Measurements from ENCODE around the gene FARS2. TPM values are rescaled to one million over a fixed set of nuclear protein-coding genes. Genes with fewer than 3 reads are reported as not detected.

The FARS2 gene
- total and polyA plus RNA-seq, 2 donors (not counting 1 experiment from before 2014, with no cell fraction given) = 11.0 to 18.5 TPM

- no peak for TF ChIP-seq EZH2 (IDR thresholded peaks at IDR 0.05; ENCODE audit: low read length, missing control alignments)
- TF ChIP-seq CTCF (conservative IDR thresholded peaks at IDR 0.05 in 1 of 2, IDR thresholded peaks at IDR 0.05 in 1 of 2; ENCODE audit: low read depth in 1 of 2, low read length in 2 of 2) = no peak
- no peaks in the 10 kb centered on the region for H3K27me3 ChIP-seq (ENCODE audit: control insufficient read depth, insufficient read depth, low read length)
- no peaks in the 10 kb centered on the region for H3K79me2 ChIP-seq (ENCODE audit: control insufficient read depth, insufficient read depth, low read length)
- H3K9ac ChIP-seq (ENCODE audit: insufficient read depth, low read length) = no peak overlapping the region
- no peaks in the 10 kb centered on the region for H3K36me3 ChIP-seq (ENCODE audit: control insufficient read depth, insufficient read depth, low read length)
- no peaks in the 10 kb centered on the region for H3K9me3 ChIP-seq (ENCODE audit: control insufficient read depth, insufficient read depth, low read depth, low read length)
- H2AFZ ChIP-seq (ENCODE audit: low read length) = no peak overlapping the region
- no peak overlapping the region for H3K4me2 ChIP-seq (ENCODE audit: extremely low read depth, insufficient read depth, low read length)
- H4K20me1 ChIP-seq (ENCODE audit: control insufficient read depth, extremely low read depth, insufficient read depth, low read length) = no peaks in the 10 kb centered on the region
- H3K4me1 ChIP-seq (ENCODE audit: control insufficient read depth, extremely low read depth, insufficient read depth, low read length) = no peaks in the 10 kb centered on the region
- no peak overlapping the region for H3K4me3 ChIP-seq (replicated peaks in 1 of 4; ENCODE audit: control extremely low read depth in 1 of 4, insufficient read depth in 1 of 4, low read depth in 3 of 4, low read length in 4 of 4)
- H3K27ac ChIP-seq (ENCODE audit: insufficient read depth, low read length) = no peak overlapping the region
- DNase-seq (ENCODE audit: low read depth in 2 of 2) = no peak
Measured at GRCh38 chr6:5624256-5624655, 362.9 kb downstream of the FARS2 start.

GRCh38 chr6:5626727-5627426 is 365.6 kb downstream of the FARS2 start:
- Histone ChIP-seq H3K9ac (ENCODE audit: insufficient read depth, low read length) (no peak overlapping the region), H2AFZ (ENCODE audit: low read length) (no peak overlapping the region), H4K20me1 (ENCODE audit: control insufficient read depth, extremely low read depth, insufficient read depth, low read length) (no peaks in the 10 kb centered on the region), H3K27me3 (ENCODE audit: control insufficient read depth, insufficient read depth, low read length) (no peaks in the 10 kb centered on the region), H3K36me3 (ENCODE audit: control insufficient read depth, insufficient read depth, low read length) (no peaks in the 10 kb centered on the region), H3K79me2 (ENCODE audit: control insufficient read depth, insufficient read depth, low read length) (no peaks in the 10 kb centered on the region), H3K4me1 (ENCODE audit: control insufficient read depth, extremely low read depth, insufficient read depth, low read length) (no peaks in the 10 kb centered on the region), H3K4me3 (replicated peaks in 1 of 4; ENCODE audit: control extremely low read depth in 1 of 4, insufficient read depth in 1 of 4, low read depth in 3 of 4, low read length in 4 of 4) (no peak overlapping the region), H3K27ac (ENCODE audit: insufficient read depth, low read length) (no peak overlapping the region), H3K4me2 (ENCODE audit: extremely low read depth, insufficient read depth, low read length) (no peak overlapping the region), H3K9me3 (ENCODE audit: control insufficient read depth, insufficient read depth, low read depth, low read length) (no peaks in the 10 kb centered on the region)
- no peak for DNase-seq (ENCODE audit: low read depth in 2 of 2)
- no peak for TF ChIP-seq EZH2 (IDR thresholded peaks at IDR 0.05; ENCODE audit: low read length, missing control alignments)
- no peak for TF ChIP-seq CTCF (conservative IDR thresholded peaks at IDR 0.05 in 1 of 2, IDR thresholded peaks at IDR 0.05 in 1 of 2; ENCODE audit: low read depth in 1 of 2, low read length in 2 of 2)

GRCh38 chr6:5630636-5631035 is 369.3 kb downstream of the FARS2 start:
- Histone ChIP-seq H3K36me3 (ENCODE audit: control insufficient read depth, insufficient read depth, low read length) (no peaks in the 10 kb centered on the region), H3K9me3 (ENCODE audit: control insufficient read depth, insufficient read depth, low read depth, low read length) (no peaks in the 10 kb centered on the region), H3K27me3 (ENCODE audit: control insufficient read depth, insufficient read depth, low read length) (no peaks in the 10 kb centered on the region), H3K4me1 (ENCODE audit: control insufficient read depth, extremely low read depth, insufficient read depth, low read length) (no peaks in the 10 kb centered on the region), H3K9ac (ENCODE audit: insufficient read depth, low read length) (no peak overlapping the region), H3K27ac (ENCODE audit: insufficient read depth, low read length) (no peak overlapping the region), H3K79me2 (ENCODE audit: control insufficient read depth, insufficient read depth, low read length) (no peaks in the 10 kb centered on the region), H3K4me2 (ENCODE audit: extremely low read depth, insufficient read depth, low read length) (no peak overlapping the region), H4K20me1 (ENCODE audit: control insufficient read depth, extremely low read depth, insufficient read depth, low read length) (no peaks in the 10 kb centered on the region), H3K4me3 (replicated peaks in 1 of 4; ENCODE audit: control extremely low read depth in 1 of 4, insufficient read depth in 1 of 4, low read depth in 3 of 4, low read length in 4 of 4) (no peak overlapping the region), H2AFZ (ENCODE audit: low read length) (no peak overlapping the region)
- DNase-seq (ENCODE audit: low read depth in 2 of 2) = no peak
- no peak for TF ChIP-seq EZH2 (IDR thresholded peaks at IDR 0.05; ENCODE audit: low read length, missing control alignments)
- no peak for TF ChIP-seq CTCF (conservative IDR thresholded peaks at IDR 0.05 in 1 of 2, IDR thresholded peaks at IDR 0.05 in 1 of 2; ENCODE audit: low read depth in 1 of 2, low read length in 2 of 2)

Measured in fibroblast of lung (primary cell).